Smooth muscle cell of trachea (primary cell): Measurements from ENCODE around the gene CCL5. TPM values are rescaled to one million over a fixed set of nuclear protein-coding genes. Genes with fewer than 3 reads are reported as not detected.

Experiments
- total RNA-seq: library from RNA; depleted of rRNA; stranded (reverse); fragments of >200 nt; gene quantifications from 2 replicates; pipeline ENCODE4 v1.2.1, GENCODE V29; 2014

CCL5 gene
- 0.50 TPM in 1 of 2 replicates, not detected in the other for total RNA-seq

DNA sequence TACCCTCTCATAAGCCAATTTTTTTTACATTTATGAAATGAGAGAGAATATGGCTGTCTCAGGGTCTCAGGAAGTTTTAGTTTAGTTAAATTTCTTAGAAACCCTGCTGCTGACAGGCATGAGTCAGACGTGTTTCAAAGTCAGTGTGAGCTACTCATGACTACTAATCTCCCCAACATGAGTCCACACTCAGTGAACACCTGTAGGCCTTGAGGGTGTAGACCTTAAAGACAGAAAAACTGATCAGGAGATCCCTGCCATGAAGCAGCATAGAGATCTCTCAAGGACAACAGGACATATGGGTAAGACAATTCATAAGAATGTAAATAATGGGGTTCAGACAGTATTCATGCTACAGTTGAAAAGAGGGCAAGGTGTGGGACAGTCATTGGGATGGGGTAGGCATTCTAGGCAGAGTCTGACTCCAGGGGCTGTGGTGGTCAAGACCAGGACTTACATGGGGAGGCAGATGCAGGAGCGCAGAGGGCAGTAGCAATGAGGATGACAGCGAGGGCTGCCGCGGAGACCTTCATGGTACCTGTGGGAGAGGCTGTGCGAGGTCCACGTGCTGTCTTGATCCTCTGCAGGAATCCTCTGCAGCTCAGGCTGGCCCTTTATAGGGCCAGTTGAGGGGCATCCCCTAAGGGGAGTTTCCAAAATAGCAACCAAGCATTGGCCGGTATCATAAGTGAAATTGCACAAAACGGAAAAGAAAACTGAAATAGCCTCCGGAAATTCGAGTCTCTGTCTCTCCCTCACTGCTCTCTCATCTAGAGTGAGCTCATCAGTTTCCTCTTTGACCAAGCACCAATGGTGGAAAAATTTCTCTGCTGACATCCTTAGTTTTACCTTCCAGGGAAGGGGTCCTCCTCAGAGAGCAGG, at the start of gene CCL5:
Gene CCL5 (minus strand): TSS at position 588 of the 882 bp plus-strand sequence.

DNA sequence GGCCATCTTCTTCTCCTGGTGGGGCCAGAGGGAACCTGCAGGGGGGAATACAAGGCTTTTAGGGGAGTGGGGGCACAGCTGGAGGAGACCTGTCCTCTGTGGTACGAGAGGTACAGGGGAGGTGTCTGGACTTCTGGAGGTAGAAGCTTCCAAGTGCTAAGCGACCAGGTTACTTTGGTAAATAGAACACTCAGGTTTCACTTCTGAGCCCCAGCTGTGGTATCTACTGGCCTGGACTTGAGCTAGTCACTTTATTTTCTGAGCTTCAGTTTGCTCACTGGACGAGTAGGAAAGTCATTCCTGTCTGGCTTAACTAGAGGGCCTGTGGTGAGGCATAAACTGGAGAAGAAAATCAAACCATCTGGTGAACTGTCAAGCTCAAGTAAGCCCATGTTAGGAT, 11.4 kb downstream of the CCL5 start, which contains the start of gene HEATR9:
Gene HEATR9 (minus strand): TSS at position 155 of the 400 bp plus-strand sequence. CDS start 149 bp downstream, at position 6.

Other genes with a start within 250 kb of the CCL5 start
- 0.58 and 4.6 TPM in 2 replicates for gene RASL10B, start 148.7 kb downstream of the CCL5 start, total RNA-seq
- gene GAS2L2, start 127.1 kb downstream of the CCL5 start, total RNA-seq = not detected in 2 replicates
- gene C17orf50, start 119.5 kb downstream of the CCL5 start, total RNA-seq = not detected in 2 replicates
- gene MMP28, start 84.7 kb downstream of the CCL5 start, total RNA-seq = 1.2 TPM in 1 of 2 replicates, not detected in the other
- gene TAF15, start 70.9 kb downstream of the CCL5 start, total RNA-seq = 52.8 and 62.8 TPM in 2 replicates
- gene HEATR9, start 11.5 kb downstream of the CCL5 start, total RNA-seq = not detected in 2 replicates
- 0.66 and 0.87 TPM in 2 replicates for gene RDM1, start 50.4 kb upstream of the CCL5 start, total RNA-seq
- not detected in 2 replicates for gene LYZL6, start 63.4 kb upstream of the CCL5 start, total RNA-seq
- gene CCL16, start 101.1 kb upstream of the CCL5 start, total RNA-seq = not detected in 2 replicates
- under 0.01 TPM in 1 of 2 replicates, not detected in the other for gene CCL14, start 106.4 kb upstream of the CCL5 start, total RNA-seq
- not detected in 2 replicates for gene CCL15, start 121.2 kb upstream of the CCL5 start, total RNA-seq
- gene CCL23, start 137.6 kb upstream of the CCL5 start, total RNA-seq = not detected in 2 replicates
- not detected in 2 replicates for gene CCL18, start 183.9 kb upstream of the CCL5 start, total RNA-seq
- not detected in 2 replicates for gene CCL3, start 209.8 kb upstream of the CCL5 start, total RNA-seq
- gene CCL4, start 223.5 kb upstream of the CCL5 start, total RNA-seq = not detected in 2 replicates